SK-N-SH (cell line): ENCODE measurements around the gene CDH20. TPM values are rescaled to one million over a fixed set of nuclear protein-coding genes. Genes with fewer than 3 reads are reported as not detected.

ENCODE experiments used
- CHD2 ChIP-seq: fragments of 150-350 bp; IDR thresholded peaks from 2 replicates; pipeline ENCODE4 v1.6.1; 2018; ENCODE audit warnings: low read length; ENCODE audit not compliant: partially characterized antibody
- ELF1 ChIP-seq: IDR thresholded peaks from 2 replicates; pipeline ENCODE4 v1.4.0; 2012
- EZH2phosphoT487 ChIP-seq: fragments of 200-600 bp; sonication (generic); IDR thresholded peaks from 2 replicates; pipeline ENCODE4 v1.6.1; 2017; ENCODE audit warnings: low read depth, mixed run types, mild to moderate bottlenecking, antibody characterized with exemption, moderate library complexity, borderline replicate concordance
- FOSL2 ChIP-seq: IDR thresholded peaks from 2 replicates; pipeline ENCODE4 v1.4.0; 2012; ENCODE audit warnings: low read depth, mild to moderate bottlenecking, moderate library complexity, borderline replicate concordance
- FOXM1 ChIP-seq: IDR thresholded peaks from 2 replicates; pipeline ENCODE4 v1.4.0; 2012; ENCODE audit warnings: low read depth, mild to moderate bottlenecking
- GABPA ChIP-seq: IDR thresholded peaks from 2 replicates; pipeline ENCODE4 v1.4.0; 2012; ENCODE audit warnings: low read depth, mild to moderate bottlenecking
- IRF3 ChIP-seq: fragments of 150-350 bp; IDR thresholded peaks from 2 replicates; pipeline ENCODE4 v1.6.1; 2016; ENCODE audit warnings: mild to moderate bottlenecking, low read depth, low read length
- NFIC ChIP-seq: IDR thresholded peaks from 2 replicates; pipeline ENCODE4 v1.4.0; 2012; ENCODE audit warnings: borderline replicate concordance
- NRF1 ChIP-seq: IDR thresholded peaks from 2 replicates; pipeline ENCODE4 v1.6.1; 2012; ENCODE audit warnings: low read depth, mild to moderate bottlenecking, low read length
- PBX3 ChIP-seq: IDR thresholded peaks from 2 replicates; pipeline ENCODE4; 2012
- RAD21 ChIP-seq: IDR thresholded peaks from 2 replicates; pipeline ENCODE4 v1.6.1; 2012; ENCODE audit warnings: mild to moderate bottlenecking, low read length
- RCOR1 ChIP-seq: fragments of 150-350 bp; IDR thresholded peaks from 2 replicates; pipeline ENCODE4 v1.6.1; 2017; ENCODE audit warnings: antibody characterized with exemption, low read length
- REST ChIP-seq: IDR thresholded peaks from 2 replicates; pipeline ENCODE4 v1.6.1; 2012; ENCODE audit warnings: mild to moderate bottlenecking, low read depth, low read length, moderate library complexity
- RXRA ChIP-seq: IDR thresholded peaks from 2 replicates; pipeline ENCODE4 v1.4.0; 2012; ENCODE audit warnings: low read depth, mild to moderate bottlenecking, borderline replicate concordance
- SIN3A ChIP-seq: IDR thresholded peaks from 2 replicates; pipeline ENCODE4 v1.6.1; 2012; ENCODE audit warnings: low read depth, mild to moderate bottlenecking, low read length, moderate library complexity, borderline replicate concordance
- SMC3 ChIP-seq: IDR thresholded peaks from 2 replicates; pipeline ENCODE4 v1.6.1; 2012; ENCODE audit warnings: low read depth, low read length, improper control_type of control experiment
- TAF1 ChIP-seq: IDR thresholded peaks from 2 replicates; pipeline ENCODE4 v1.6.1; 2012; ENCODE audit warnings: low read depth, mild to moderate bottlenecking, low read length, moderate library complexity, borderline replicate concordance
- TEAD4 ChIP-seq: IDR thresholded peaks from 2 replicates; pipeline ENCODE4 v1.4.0; 2012; ENCODE audit warnings: mild to moderate bottlenecking, borderline replicate concordance; ENCODE audit not compliant: insufficient read depth
- USF1 ChIP-seq: IDR thresholded peaks from 2 replicates; pipeline ENCODE4 v1.4.0; 2012; ENCODE audit warnings: low read depth, borderline replicate concordance
- USF2 ChIP-seq: fragments of 150-350 bp; IDR thresholded peaks from 2 replicates; pipeline ENCODE4 v1.6.1; 2017; ENCODE audit warnings: antibody characterized with exemption, low read length, low read depth, borderline replicate concordance
- YY1 ChIP-seq: IDR thresholded peaks from 2 replicates; pipeline ENCODE4 v1.4.0; 2012; ENCODE audit warnings: low read depth, mild to moderate bottlenecking
- polyA plus RNA-seq, 3 experiments: library from polyadenylated mRNA; depleted of rRNA; stranded (reverse); fragments of >200 nt; gene quantifications; 2 replicates each; pipeline ENCODE4 v1.2.3, GENCODE V29; 2012
- TF ChIP-seq, protein P1 (sequence below): IDR thresholded peaks from 2 replicates; pipeline ENCODE4 v1.4.0; 2012; ENCODE audit warnings: low read depth, borderline replicate concordance

The CDH20 gene
- polyA plus RNA-seq, 1 of the 3 experiments (the other 2 are of a cell fraction) = 1.1 TPM

GRCh38 chr18:61581578-61582201, 248.5 kb downstream of the CDH20 start (continued):
- no peak for TF ChIP-seq REST
- no peak for TF ChIP-seq RXRA
- TF ChIP-seq RAD21 = peak; percentile 82
- TF ChIP-seq, protein P1, sequence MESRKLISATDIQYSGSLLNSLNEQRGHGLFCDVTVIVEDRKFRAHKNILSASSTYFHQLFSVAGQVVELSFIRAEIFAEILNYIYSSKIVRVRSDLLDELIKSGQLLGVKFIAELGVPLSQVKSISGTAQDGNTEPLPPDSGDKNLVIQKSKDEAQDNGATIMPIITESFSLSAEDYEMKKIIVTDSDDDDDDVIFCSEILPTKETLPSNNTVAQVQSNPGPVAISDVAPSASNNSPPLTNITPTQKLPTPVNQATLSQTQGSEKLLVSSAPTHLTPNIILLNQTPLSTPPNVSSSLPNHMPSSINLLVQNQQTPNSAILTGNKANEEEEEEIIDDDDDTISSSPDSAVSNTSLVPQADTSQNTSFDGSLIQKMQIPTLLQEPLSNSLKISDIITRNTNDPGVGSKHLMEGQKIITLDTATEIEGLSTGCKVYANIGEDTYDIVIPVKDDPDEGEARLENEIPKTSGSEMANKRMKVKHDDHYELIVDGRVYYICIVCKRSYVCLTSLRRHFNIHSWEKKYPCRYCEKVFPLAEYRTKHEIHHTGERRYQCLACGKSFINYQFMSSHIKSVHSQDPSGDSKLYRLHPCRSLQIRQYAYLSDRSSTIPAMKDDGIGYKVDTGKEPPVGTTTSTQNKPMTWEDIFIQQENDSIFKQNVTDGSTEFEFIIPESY = no peak
- TF ChIP-seq ELF1 = no peak
- TF ChIP-seq USF2 = no peak
- TF ChIP-seq RCOR1 = no peak
- no peak for TF ChIP-seq PBX3
- no peak for TF ChIP-seq GABPA
- no peak for TF ChIP-seq CHD2
- no peak for TF ChIP-seq FOSL2
- 0 out of 2 replicates have a peak, but pooled peaks have one; percentile 4 for TF ChIP-seq NFIC
- no peak for TF ChIP-seq TAF1
- TF ChIP-seq SIN3A = no peak
- TF ChIP-seq FOXM1 = no peak
- TF ChIP-seq YY1 = no peak
- TF ChIP-seq TEAD4 = no peak
- TF ChIP-seq SMC3 = peak; percentile 93
- TF ChIP-seq USF1 = no peak
- TF ChIP-seq EZH2phosphoT487 = no peak
- TF ChIP-seq NRF1 = no peak
- no peak for TF ChIP-seq IRF3
- TF ChIP-seq, all 33 proteins: peak for 5
